K562 (cell line): ENCODE results near the gene ASB6. TPM values are rescaled to one million over a fixed set of nuclear protein-coding genes. Genes with fewer than 3 reads are reported as not detected.

Experiments used
- ATAC-seq: fragments of 200-7000 bp; cut with Tn5 transposase; 3 replicates; pipeline ENCODE4 v1.9.1; 2020; ENCODE audit warnings: moderate library complexity
- BruUV-seq: library from RNA; stranded (reverse); fragments of 400-500 nt; replicated peaks from 2 replicates; lab custom pipeline; 2021; lab: Mats Ljungman, UMichigan
- CTCF ChIA-PET: fragments of 300-600 bp; formaldehyde crosslinking; extraction: SDS; loops from one replicate; lab custom pipeline; 2021; ENCODE audit warnings: low intra/inter-chr PET ratio; lab: Yijun Ruan, JAX
- POLR2A ChIA-PET: fragments of 300-600, 350-650 bp; sonication (Branson Sonifier 250); formaldehyde crosslinking; extraction: SDS; loops from one replicate; lab custom pipeline; 2021; ENCODE audit warnings: antibody characterized with exemption, inconsistent platforms; lab: Yijun Ruan, JAX
- DNase-seq, 4 experiments: peaks; one replicate each; pipeline versions ENCODE4 v3.0.0 to v3.0.0-alpha.2; 2011 to 2018; ENCODE audit warnings: low spot score in 3 of 4, mixed read lengths in 3 of 4; ENCODE audit errors: extremely low read depth in 1 of 4
- FAIRE-seq: peaks from 2 replicates; lab custom pipeline; 2011; peaks lifted over from hg19 to GRCh38; lab: Jason Lieb, UNC
- H2AFZ ChIP-seq: 2 replicates; pipeline ENCODE4 v1.6.0; 2011; ENCODE audit warnings: low read depth, low read length, control low read depth, inconsistent platforms
- H3K27ac ChIP-seq: fragments of 200-600 bp; 3 replicates; pipeline ENCODE4 v1.8.0; 2011; ENCODE audit warnings: low read depth, mild to moderate bottlenecking, control low read depth, inconsistent platforms, low read length, moderate library complexity, mixed read lengths; ENCODE audit errors: extremely low read depth
- H3K27me3 ChIP-seq, 2 experiments: fragments of 300-600 bp in 1 of 2; 2 replicates in 1 of 2; 3 replicates in 1 of 2; pipeline versions ENCODE4 v1.6.0 to v1.8.0; 2011; ENCODE audit warnings: inconsistent platforms in 2 of 2, low read length in 2 of 2, mild to moderate bottlenecking in 1 of 2, mixed read lengths in 1 of 2, moderate library complexity in 1 of 2; ENCODE audit not compliant: control insufficient read depth in 2 of 2, insufficient read depth in 2 of 2
- H3K36me3 ChIP-seq: fragments of 300-600 bp; 3 replicates; pipeline ENCODE4 v1.8.0; 2011; ENCODE audit warnings: mild to moderate bottlenecking, low read length, inconsistent platforms; ENCODE audit not compliant: control insufficient read depth, insufficient read depth
- H3K4me1 ChIP-seq, 2 experiments: fragments of 200-600 bp in 1 of 2; replicated peaks in 1 of 2; 2 replicates in 1 of 2; 3 replicates in 1 of 2; pipeline versions ENCODE4 v1.5.1 to v1.8.0; 2011; ENCODE audit warnings: inconsistent platforms in 2 of 2, low read length in 2 of 2, mild to moderate bottlenecking in 1 of 2, mixed read lengths in 1 of 2, moderate library complexity in 1 of 2; ENCODE audit not compliant: control insufficient read depth in 2 of 2, insufficient read depth in 2 of 2
- H3K4me2 ChIP-seq: 2 replicates; pipeline ENCODE4 v1.6.1; 2011; ENCODE audit warnings: low read length, control low read depth, inconsistent platforms, mixed read lengths; ENCODE audit not compliant: insufficient read depth
- H3K4me3 ChIP-seq: fragments of 200-600 bp; sonication (generic), shearing (Covaris generic); 2 replicates; pipeline ENCODE4 v1.5.1; 2016; ENCODE audit warnings: control low read depth, inconsistent platforms
- H3K79me2 ChIP-seq: fragments of 200-600 bp; 3 replicates; pipeline ENCODE4 v1.8.0; 2011; ENCODE audit warnings: low read length, inconsistent platforms; ENCODE audit not compliant: control insufficient read depth, insufficient read depth
- H3K9ac ChIP-seq, 2 experiments: 2 replicates each; pipeline versions ENCODE4 v1.6.0 to v1.6.1; 2011; ENCODE audit warnings: low read depth in 2 of 2, low read length in 2 of 2, control low read depth in 1 of 2, inconsistent platforms in 1 of 2, mild to moderate bottlenecking in 1 of 2, mixed read lengths in 1 of 2; ENCODE audit not compliant: insufficient read depth in 1 of 2
- H3K9me1 ChIP-seq: one replicate; pipeline ENCODE4 v1.6.0; 2011; ENCODE audit warnings: inconsistent platforms, mild to moderate bottlenecking, low read length, moderate library complexity; ENCODE audit not compliant: control insufficient read depth, insufficient read depth
- H3K9me3 ChIP-seq: replicated peaks from 2 replicates; pipeline ENCODE4 v1.5.1; 2011; ENCODE audit warnings: low read depth, low read length, inconsistent platforms; ENCODE audit not compliant: control insufficient read depth, insufficient read depth
- H4K20me1 ChIP-seq: replicated peaks from 2 replicates; pipeline ENCODE4 v1.6.1; 2011; ENCODE audit warnings: low read length, inconsistent platforms, mixed read lengths; ENCODE audit not compliant: control insufficient read depth, insufficient read depth
- MTA2 ChIP-seq: fragments of 450-650 bp; IDR thresholded peaks from 2 replicates; pipeline ENCODE4 v1.6.1; 2016; ENCODE audit warnings: low read depth
- ZBTB11 ChIP-seq, 3 experiments: fragments of 200-800 bp in 1 of 3; fragments of 250-450 bp in 1 of 3; fragments of 450-650 bp in 1 of 3; sonication (Bioruptor Pico) in 1 of 3; sonication (Bioruptor generic) in 1 of 3; formaldehyde crosslinking in 1 of 3; IDR thresholded peaks; 2 replicates each; pipeline versions ENCODE4 v1.6.1 to v1.8.0; 2016 to 2022; ENCODE audit warnings: mild to moderate bottlenecking in 2 of 3, missing genetic modification characterization in 2 of 3, missing compliant biosample characterization in 1 of 3, moderate library complexity in 1 of 3
- WGBS: fragments of 100-300 bp; shearing (Covaris generic); methylation state at CpG from one replicate; pipeline ENCODE4 v1.1.6; 2016; ENCODE audit warnings: low coverage, mixed read lengths; ENCODE audit not compliant: insufficient coverage; ENCODE audit errors: missing lambda C conversion rate; 5-methylcytosine and 5-hydroxymethylcytosine counted together
- in situ Hi-C: fragments of 300-500 bp; cut with MboI; formaldehyde crosslinking; loops from 4 replicates; pipeline ENCODE4 v1.15.0; 2018; ENCODE audit warnings: inconsistent platforms, mixed read lengths
- intact Hi-C: fragments of 100-400 bp; cut with micrococcal nuclease; formaldehyde crosslinking; loops from 2 replicates; pipeline ENCODE4 v1.14.2; 2022
- polyA plus RNA-seq, 8 experiments: library from polyadenylated mRNA; depleted of rRNA in 4 of 8; stranded (reverse) in 5 of 8; unstranded in 3 of 8; fragments of >200 nt; fragmentation: Nextera tagmentation in 2 of 8; fragmentation: Illumina TruSeq in 1 of 8; extraction: Ambion mirVana in 2 of 8; extraction: Trizol in 1 of 8; gene quantifications; 2 replicates each; pipeline versions ENCODE4 v1.2.1 to v1.2.3, GENCODE V29; 2011 to 2014; ENCODE audit warnings: inconsistent platforms in 1 of 8, missing spikeins in 1 of 8
- total RNA-seq, 7 experiments: library from RNA; depleted of rRNA in 6 of 7; stranded (reverse); fragments of >200 nt in 6 of 7; fragmentation: Illumina TruSeq in 2 of 7; extraction: Trizol in 2 of 7; gene quantifications; 2 replicates each; pipeline versions ENCODE4 v1.2.1 to v1.2.3, GENCODE V29; 2011 to 2021; ENCODE audit warnings: low replicate concordance in 1 of 7

ASB6 gene
- total and polyA plus RNA-seq, 9 of the 15 experiments (the other 6 are each of a cell fraction or from before 2014, with no cell fraction given) = 0.92 to 17.8 (median 11.3) TPM

- Histone ChIP-seq H3K36me3 (no peaks in the 10 kb centered on the region), H2AFZ (no peak overlapping the region), H3K4me1 (peaks cover 11 to 57% of the 10 kb centered on the region in 2 experiments; a peak in 4 of 5 replicates), H3K9me1 (no peaks in the 10 kb centered on the region), H3K4me2 (no peak overlapping the region), H3K79me2 (no peaks in the 10 kb centered on the region), H3K27ac (no peak overlapping the region), H4K20me1 (0 out of 2 replicates have a peak, but pooled peaks cover 10% of the 10 kb centered on the region), H3K9ac (peak overlapping the region in 1 of 2 experiments; percentile 63; a peak in 1 of 4 replicates), H3K4me3 (no peak overlapping the region), H3K27me3 (peaks cover 5 to 41% of the 10 kb centered on the region in 2 experiments; a peak in 4 of 5 replicates), H3K9me3 (no peaks in the 10 kb centered on the region)
- POLR2A ChIA-PET = interaction anchor here (1.1 kb wide), 1 partner anchor 9 kb away, joined by 4 read pairs; no protein-coding TSS in a partner anchor
- in situ Hi-C loops = loop anchor here (25.0 kb wide), 1 partner anchor 275 kb away; no protein-coding TSS in a partner anchor
- ATAC-seq (no peak), FAIRE-seq (no peak), DNase-seq (no peak)
- no peak for TF ChIP-seq MTA2
- TF ChIP-seq ZBTB11 (CRISPR knock-in tag; IDR thresholded peaks at IDR 0.05) = peak in 1 of 3 experiments; percentile 9; a peak in 1 of 6 replicates
- intact Hi-C loops = loop anchor here (5.0 kb wide), 1 partner anchor 290 kb away; no protein-coding TSS in a partner anchor
- no TSS peak for BruUV-seq
- CTCF ChIA-PET = interaction anchor here (1.2 to 3.3 kb wide), 3 partner anchors 468 to 606 kb away, joined by 3 to 53 read pairs (median 7); no protein-coding TSS in a partner anchor
- WGBS = 10% methylated on average over 7 of the region's 7 CpGs
Observed at GRCh38 chr9:129612123-129612522, 29.8 kb downstream of the ASB6 start.
